ENCODE data around the gene HES2. TPM values are rescaled to one million over a fixed set of nuclear protein-coding genes. Genes with fewer than 3 reads are reported as not detected.
"Not testable (repeated sequence)": the region's sequence is repeated elsewhere in the genome, so short reads cannot be mapped to it uniquely, and the experiment has no call there.

Gene HES2
- total RNA-seq, 1 donor from 2014 or later: 1.1 TPM

DNA sequence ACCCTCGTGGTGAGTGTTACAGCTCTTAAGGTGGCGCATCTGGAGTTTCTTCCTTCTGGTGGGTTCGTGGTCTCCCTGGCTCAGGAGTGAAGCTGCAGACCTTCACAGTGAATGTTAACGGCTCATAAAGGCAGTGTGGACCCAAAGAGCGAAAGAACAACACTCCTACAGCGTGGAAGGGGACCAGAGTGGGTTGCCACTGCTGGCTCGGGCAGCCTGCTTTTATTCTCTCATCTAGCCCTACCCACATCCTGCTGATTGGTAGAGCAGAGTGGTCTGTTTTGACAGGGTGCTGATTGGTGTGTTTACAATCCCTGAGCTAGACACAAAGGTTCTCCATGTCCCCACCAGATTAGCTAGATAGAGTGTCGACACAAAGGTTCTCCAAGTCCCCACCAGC lies 24.6 kb downstream of the HES2 start:
- intact Hi-C loops (cut with micrococcal nuclease): not testable (repeated sequence)

DNA sequence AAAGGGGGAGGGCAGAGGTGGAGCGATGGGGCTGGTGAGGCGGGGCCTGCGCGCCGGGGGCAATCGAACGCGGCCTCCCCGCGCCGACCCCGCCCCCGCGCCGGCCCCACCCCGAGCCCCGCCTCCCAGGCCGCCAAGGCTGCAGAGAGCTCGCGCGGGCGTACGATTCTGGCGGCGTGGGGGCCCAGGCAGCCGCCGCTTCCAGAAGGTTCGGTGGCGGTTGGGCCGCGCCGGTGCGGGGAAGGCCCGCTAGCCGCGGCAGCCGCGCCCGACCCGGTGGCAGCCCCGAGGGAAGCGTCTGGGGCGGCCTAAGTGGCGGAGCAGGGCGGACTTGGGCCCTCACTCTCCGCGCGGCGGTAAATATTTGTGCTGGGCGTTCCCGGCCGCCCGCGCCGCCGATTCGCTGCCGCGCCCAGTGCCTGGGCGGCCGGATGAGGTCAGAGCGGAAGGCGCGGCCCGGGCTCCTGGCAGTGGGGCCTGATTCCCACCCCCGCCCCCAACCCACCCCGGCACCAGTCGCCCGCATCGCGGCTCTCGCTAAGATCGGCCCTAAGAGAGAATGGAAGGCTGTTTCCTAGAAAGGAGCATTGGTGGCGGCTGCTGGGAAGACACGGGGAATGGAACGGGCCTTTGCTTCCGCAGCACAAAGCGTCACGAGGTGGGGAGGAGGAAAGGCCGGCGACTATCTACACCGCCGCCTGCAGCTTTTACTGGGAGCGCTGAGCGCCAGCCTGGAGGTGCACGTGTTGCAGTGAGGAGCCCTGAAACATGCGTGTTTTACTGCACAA lies 26.1 kb downstream of the HES2 start, which contains the start of gene ACOT7:
Gene ACOT7, minus strand, starts transcription at position 368 of the 788 bp plus-strand sequence. CDS start 368 bp downstream, outside the sequence.
- intact Hi-C loops (cut with micrococcal nuclease): loop anchor here (1.0 to 5.0 kb wide), 8 partner anchors 27 to 401 kb away; partner anchors contain the start of genes NPHP4 and RPL22

DNA sequence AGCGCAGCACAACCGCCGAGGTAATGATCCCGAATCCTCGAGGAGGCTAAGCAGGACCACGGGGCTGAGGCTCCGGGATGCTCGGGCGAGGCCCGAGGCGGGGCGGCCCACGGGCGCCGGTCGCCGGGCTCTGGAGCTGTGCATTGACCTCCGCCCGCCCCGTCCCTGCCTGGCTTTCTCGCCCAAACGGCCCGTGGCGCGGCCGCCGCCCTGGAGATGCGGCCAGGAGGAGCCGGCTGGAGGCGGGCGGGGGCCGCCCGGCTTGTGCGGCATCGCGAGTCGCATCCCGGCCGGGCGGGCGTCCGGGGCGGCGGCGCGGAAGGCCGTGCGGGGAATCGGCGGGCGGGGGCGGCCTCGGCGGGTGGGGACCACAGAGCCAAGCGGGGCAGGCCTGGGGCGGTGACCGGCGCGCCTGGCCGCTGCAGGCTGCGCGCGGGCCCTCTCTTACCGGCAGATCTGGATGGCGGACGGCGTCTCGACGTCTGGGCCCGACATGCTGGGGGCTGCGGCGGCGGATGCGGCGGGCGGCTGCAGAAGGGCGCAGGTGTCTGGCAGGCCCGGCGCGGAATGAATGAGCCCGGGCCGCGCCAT lies 26.8 kb downstream of the HES2 start:
- intact Hi-C loops (cut with micrococcal nuclease): loop anchor here (1.0 to 5.0 kb wide), 8 partner anchors 28 to 401 kb away; partner anchors contain the start of genes KLHL21 and NPHP4

- intact Hi-C loops (cut with micrococcal nuclease): loop anchor here (1.0 to 5.0 kb wide), 4 partner anchors 29 to 365 kb away; partner anchors contain the start of gene KLHL21
Observed at GRCh38 chr1:6391951-6392808, 27.5 kb downstream of the HES2 start.

- intact Hi-C loops (cut with micrococcal nuclease): loop anchor here (5.0 kb wide), 1 partner anchor 363 kb away; no protein-coding TSS in a partner anchor
Observed at GRCh38 chr1:6389971-6390370, 29.7 kb downstream of the HES2 start.

DNA sequence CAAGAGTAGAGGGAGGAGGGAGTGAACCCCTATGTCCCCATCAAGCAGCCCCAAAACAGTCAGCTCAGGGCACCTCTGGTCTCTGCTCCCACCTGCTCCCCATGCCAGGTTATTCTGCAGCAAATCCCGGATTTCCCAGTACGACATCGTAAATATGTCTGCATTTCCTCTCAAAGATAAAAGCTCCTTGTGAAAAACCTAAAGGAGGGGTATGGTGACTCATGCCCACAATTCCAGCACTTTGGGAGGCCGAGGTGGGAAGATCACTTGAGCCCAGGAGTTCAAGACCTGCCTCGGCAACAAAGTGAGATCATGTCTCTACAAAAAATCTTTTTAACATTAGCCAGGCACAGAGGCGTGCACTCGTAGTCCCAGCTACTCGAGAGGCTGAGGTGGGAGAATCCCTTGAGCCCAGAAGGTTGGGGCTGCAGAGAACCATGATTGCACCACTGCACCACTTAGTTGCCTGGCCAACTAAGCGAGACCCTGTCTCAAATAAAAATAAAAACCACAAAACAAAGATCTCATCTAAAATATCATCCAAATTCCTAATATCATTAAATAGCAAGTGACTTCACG lies 33.3 kb downstream of the HES2 start:
- intact Hi-C loops (cut with micrococcal nuclease): no loop called here

- intact Hi-C loops (cut with micrococcal nuclease): no loop called here
Observed at GRCh38 chr1:6385488-6386191, 34.1 kb downstream of the HES2 start.

GRCh38 chr1:6384962-6385361 lies 34.8 kb downstream of the HES2 start:
- intact Hi-C loops (cut with micrococcal nuclease): no loop called here

DNA sequence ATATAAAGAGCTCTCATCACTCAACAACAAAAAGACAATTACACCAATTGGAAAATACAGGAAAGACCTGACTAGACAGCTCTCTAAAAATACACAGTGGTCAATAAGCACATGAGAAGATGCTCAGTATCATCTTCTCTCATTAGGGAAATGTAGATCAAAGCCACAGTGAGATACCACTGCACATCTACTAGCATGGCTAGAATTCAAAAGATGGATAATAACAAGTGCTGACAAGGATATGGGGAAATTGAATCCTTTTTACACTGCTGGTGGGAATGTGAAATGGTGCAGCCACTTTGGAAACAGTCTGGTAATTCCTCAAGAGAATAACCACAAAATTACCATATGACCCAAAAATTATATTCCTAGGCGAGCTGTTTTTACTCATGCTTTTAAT lies 35.6 kb downstream of the HES2 start:
- intact Hi-C loops (cut with micrococcal nuclease): no loop called here

- intact Hi-C loops (cut with micrococcal nuclease): no loop called here
Observed at GRCh38 chr1:6380037-6380436, 39.7 kb downstream of the HES2 start.

- intact Hi-C loops (cut with micrococcal nuclease): no loop called here
Observed at GRCh38 chr1:6378096-6378746, 41.5 kb downstream of the HES2 start.

- intact Hi-C loops (cut with micrococcal nuclease): no loop called here
Observed at GRCh38 chr1:6373961-6374720, 45.6 kb downstream of the HES2 start.

DNA sequence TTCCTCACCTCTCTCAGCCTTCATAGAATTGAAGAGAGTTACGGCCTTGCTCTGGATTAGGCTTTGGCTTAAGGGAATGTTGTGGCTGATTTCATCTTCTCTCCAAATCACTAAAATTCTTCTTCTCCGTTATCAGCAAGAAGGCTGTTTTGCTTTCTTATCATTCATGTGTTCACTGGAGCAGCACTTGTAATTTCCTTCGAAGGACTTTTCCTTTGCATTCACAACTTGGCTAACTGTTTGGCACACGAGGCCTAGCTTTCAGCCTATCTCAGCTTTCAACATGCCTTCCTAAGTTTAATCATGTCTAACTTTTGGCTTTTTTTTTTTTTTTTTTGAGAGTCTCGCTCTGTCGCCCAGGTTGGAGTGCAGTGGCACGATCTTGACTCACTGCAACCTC lies 47.5 kb downstream of the HES2 start:
- intact Hi-C loops (cut with micrococcal nuclease): not testable (repeated sequence)

DNA sequence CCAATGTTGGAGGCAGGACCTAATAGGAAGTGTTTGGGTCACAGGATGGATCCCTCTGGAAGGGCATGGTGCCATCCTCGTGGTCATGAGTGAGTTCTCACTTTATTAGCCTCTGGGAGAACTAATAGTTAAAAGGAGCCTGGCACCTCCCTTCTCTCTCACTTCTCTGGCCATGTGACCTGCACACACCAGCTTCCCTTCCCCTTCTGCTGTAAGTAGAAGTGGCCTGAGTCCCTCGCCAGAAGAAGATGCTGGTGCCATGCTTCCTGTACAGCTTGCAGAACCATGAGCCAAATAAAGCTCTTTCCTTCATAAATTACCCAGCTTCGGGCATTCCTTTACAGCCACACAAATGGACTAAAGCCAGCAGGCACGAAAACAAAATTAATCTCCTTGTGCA lies 49.7 kb downstream of the HES2 start:
- intact Hi-C loops (cut with micrococcal nuclease): no loop called here

DNA sequence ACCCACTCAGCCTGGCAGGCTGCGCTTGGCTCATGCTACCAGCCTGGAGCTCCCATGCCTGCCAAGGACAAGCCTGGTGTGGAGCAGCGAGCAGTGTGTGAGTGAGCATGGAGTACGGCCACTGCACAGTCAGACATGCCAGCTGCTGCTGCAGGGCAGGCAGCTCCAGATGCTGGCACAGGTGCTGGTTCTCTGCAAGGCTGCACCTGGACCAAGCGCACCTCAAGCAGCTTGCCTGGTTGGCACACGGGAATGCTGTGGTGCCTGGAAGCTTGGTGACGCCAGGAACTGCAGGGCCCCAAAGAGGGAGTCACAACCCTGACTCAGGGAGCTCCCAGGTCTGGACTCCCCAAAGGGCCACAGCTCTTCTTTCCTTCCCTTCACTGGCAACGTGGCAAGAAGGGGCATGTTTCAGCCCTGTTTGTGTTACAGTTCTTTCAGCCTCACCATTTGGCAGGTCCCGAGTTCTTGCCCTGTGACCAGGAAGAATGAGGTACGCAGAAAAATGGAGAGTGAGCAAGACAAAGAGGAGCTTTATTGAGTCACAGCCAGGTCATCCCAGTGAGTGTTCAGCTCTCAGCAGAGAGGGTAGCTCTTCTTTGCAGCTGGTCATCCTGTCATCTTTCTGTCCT lies 52.2 kb downstream of the HES2 start:
- intact Hi-C loops (cut with micrococcal nuclease): no loop called here

GRCh38 chr1:6365047-6365446 lies 54.7 kb downstream of the HES2 start:
- intact Hi-C loops (cut with micrococcal nuclease): loop anchor here (2.0 kb wide), 1 partner anchor 16 kb away; no protein-coding TSS in a partner anchor

DNA sequence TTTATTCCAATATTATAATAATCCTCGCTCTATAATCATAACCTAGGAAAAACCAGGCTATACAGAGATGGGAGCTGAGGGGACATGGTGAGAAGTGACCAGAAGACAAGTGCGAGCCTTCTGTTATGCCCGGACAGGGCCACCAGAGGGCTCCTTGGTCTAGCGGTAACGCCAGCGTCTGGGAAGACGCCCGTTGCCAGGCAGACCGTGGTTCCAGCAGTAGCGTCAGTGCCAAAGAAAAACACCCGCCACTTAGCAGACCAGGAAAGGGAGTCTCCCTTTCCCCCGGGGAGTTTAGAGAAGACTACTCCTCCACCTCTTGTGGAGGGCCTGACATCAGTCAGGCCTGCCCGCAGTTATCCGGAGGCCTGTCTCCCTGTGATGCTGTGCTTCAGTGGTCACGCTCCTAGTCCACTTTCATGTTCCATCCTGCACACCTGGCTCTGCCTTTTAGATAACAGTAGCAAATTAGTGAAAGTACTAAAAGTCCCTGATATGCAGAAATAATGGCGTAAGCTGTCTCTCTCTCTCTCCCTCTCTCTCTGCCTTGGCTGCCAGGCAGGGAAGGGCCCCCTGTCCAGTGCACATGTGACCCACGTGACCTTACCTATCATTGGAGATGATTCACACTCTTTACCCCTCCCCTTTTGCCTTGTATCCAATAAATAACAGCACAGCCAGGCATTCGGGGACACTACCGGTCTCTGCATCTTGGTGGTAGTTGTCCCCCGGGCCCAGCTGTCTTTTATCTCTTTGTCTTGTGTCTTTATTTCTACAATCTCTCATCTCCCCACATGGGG lies 56.4 kb downstream of the HES2 start:
- intact Hi-C loops (cut with micrococcal nuclease): not testable (repeated sequence)
